ENCODE data around the gene KHDRBS2.

KHDRBS2 gene

DNA sequence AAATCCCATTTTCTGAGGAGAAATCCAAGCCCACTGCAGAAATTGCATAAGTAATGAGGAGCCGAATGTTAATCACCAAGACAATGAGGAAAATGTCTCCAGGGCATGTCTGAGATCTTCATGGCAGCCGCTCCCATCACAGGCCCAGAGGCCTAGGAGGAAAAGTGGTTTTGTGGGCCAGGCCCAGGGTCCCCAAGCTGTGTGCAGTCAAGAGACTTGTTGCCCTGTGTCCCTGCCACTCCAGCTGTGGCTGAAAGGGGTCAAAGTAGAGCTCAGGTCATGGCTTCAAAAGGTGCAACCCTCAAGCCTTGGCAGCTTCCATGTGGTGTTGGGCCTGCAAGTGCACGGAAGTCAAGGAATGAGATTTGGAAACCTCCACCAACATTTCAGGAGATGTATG lies 276.6 kb downstream of the KHDRBS2 start:
- no peak for DNase-seq (ENCODE audit: extremely low read depth, low read depth)
- no peak for TF ChIP-seq CTCF (IDR thresholded peaks at IDR 0.05; ENCODE audit: low read depth, low read length, missing control alignments)
- H3K4me3 ChIP-seq (replicated peaks; ENCODE audit: low read depth, low read length): no peak overlapping the region

- TF ChIP-seq CTCF (IDR thresholded peaks at IDR 0.05; ENCODE audit: low read depth, low read length, missing control alignments): no peak
- no peak overlapping the region for H3K4me3 ChIP-seq (replicated peaks; ENCODE audit: low read depth, low read length)
- DNase-seq (ENCODE audit: extremely low read depth, low read depth): no peak
Observed at GRCh38 chr6:61989616-61990015, 296.4 kb downstream of the KHDRBS2 start.

DNA sequence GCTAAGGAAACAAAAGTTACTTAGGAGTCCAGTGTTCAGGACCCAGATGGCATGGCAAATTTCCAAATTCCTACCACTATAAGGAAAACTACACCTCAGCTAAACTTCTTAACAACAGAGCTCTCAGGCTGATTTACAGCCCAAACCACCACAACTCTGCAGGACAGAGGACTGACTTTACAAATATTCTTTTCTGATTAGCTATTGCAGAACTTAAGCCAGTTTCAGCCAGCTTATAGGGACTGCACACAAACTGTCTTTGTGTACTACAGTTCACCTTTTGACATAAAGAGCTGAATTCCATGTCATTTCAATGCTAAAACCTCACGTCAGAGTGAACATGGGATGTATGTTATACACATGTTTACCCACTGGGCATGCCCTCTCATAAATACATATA lies 305.4 kb downstream of the KHDRBS2 start:
- TF ChIP-seq CTCF (IDR thresholded peaks at IDR 0.05; ENCODE audit: low read depth, low read length, missing control alignments): no peak
- no peak overlapping the region for H3K4me3 ChIP-seq (replicated peaks; ENCODE audit: low read depth, low read length)
- DNase-seq (ENCODE audit: extremely low read depth, low read depth): no peak

DNA sequence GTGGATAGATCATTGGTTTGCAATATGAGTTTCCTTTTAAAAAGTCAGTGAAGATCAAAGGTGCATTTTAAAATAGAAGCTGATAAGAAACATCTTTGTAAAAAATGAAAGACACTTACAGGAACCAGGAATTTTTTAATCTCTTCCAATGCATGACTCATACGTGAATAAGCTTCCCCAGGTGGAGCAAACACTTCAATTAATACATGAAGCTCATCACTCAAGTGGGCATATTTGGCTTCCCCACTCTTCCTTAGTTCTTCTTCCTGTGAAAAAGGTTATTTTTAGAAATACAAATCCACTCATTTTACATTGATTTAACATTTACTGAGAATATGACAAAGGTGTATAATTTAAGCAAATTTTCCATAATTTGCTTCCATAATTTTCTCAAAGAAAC lies 308.1 kb downstream of the KHDRBS2 start:
- no peak for TF ChIP-seq CTCF (IDR thresholded peaks at IDR 0.05; ENCODE audit: low read depth, low read length, missing control alignments)
- no peak overlapping the region for H3K4me3 ChIP-seq (replicated peaks; ENCODE audit: low read depth, low read length)
- DNase-seq (ENCODE audit: extremely low read depth, low read depth): no peak

DNA sequence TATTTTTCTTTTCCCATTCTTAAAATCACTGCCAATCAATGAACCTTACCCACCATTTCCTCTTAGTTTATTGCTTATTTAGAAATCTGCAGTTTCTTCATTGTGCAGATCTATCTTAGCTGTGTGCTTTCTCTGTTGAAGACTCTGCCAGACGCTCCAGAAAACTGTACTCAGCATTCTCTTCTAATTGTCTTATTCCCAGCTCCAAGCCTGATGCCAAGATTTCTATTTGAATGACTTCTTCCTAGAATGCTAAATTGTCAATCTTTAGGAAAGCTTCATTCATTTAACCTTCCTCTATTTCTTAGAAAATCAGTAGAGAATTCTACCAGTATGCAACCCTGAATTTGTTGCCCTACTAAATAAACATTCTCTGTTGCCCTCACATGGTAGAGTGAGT lies 308.9 kb downstream of the KHDRBS2 start:
- TF ChIP-seq CTCF (IDR thresholded peaks at IDR 0.05; ENCODE audit: low read depth, low read length, missing control alignments): no peak
- no peak for DNase-seq (ENCODE audit: extremely low read depth, low read depth)
- no peak overlapping the region for H3K4me3 ChIP-seq (replicated peaks; ENCODE audit: low read depth, low read length)

GRCh38 chr6:61959196-61959595 lies 326.8 kb downstream of the KHDRBS2 start:
- no peak for TF ChIP-seq CTCF (IDR thresholded peaks at IDR 0.05; ENCODE audit: low read depth, low read length, missing control alignments)
- DNase-seq (ENCODE audit: extremely low read depth, low read depth): no peak
- H3K4me3 ChIP-seq (replicated peaks; ENCODE audit: low read depth, low read length): no peak overlapping the region

DNA sequence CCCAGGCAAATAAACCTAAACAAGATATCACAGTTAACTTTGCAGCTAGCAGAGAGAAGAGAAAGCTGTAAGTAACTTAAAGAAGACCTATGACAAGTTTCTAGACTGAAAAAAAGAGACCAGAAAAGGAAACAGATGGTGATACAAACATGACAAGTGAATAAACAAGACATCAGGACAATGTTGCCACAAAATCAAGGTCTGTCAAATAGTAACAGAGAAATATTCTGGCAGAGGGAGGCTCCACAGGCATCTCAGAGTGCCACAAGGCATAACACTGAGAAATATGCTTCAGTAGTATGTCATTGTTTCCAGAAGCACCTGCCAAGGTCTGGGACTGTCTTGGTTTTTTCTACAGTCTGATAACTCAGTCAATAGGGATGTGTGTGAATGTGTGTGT lies 332.2 kb downstream of the KHDRBS2 start:
- no peak overlapping the region for H3K4me3 ChIP-seq (replicated peaks; ENCODE audit: low read depth, low read length)
- no peak for TF ChIP-seq CTCF (IDR thresholded peaks at IDR 0.05; ENCODE audit: low read depth, low read length, missing control alignments)
- no peak for DNase-seq (ENCODE audit: extremely low read depth, low read depth)

Measured in HFF-Myc (cell line).